Fibroblast of peridontal ligament (primary cell): ENCODE measurements around the gene DNAI4.
"Not testable (repeated sequence)": the region's sequence is repeated elsewhere in the genome, so short reads cannot be mapped to it uniquely, and the experiment has no call there.

Source experiments
- DNase-seq: peaks from one replicate; pipeline ENCODE4 v3.0.0-alpha.2; 2010; ENCODE audit errors: extremely low read depth

DNAI4 gene

GRCh38 chr1:66924756-66925557 is at the start of gene DNAI4, which contains the start of gene MIER1:
TSS of gene DNAI4 (minus strand) at chr1:66924856. CDS start at chr1:66924831, 25 bp downstream.
TSS of gene MIER1 (plus strand) at chr1:66924990. CDS start at chr1:66925029, 39 bp downstream.
- DNase-seq: peak; percentile 97

GRCh38 chr1:66968574-66968973 is 43.9 kb upstream of the DNAI4 start:
- DNase-seq: peak; percentile 22

GRCh38 chr1:66966188-66966873 is 41.7 kb upstream of the DNAI4 start:
- DNase-seq: not testable (repeated sequence)

GRCh38 chr1:66957938-66958337 is 33.3 kb upstream of the DNAI4 start:
- no peak for DNase-seq

GRCh38 chr1:66954208-66954607 is 29.6 kb upstream of the DNAI4 start:
- DNase-seq: no peak

GRCh38 chr1:66951513-66951912 is 26.9 kb upstream of the DNAI4 start:
- DNase-seq: peak; percentile 42

GRCh38 chr1:66947267-66947666 is 22.6 kb upstream of the DNAI4 start:
- peak; percentile 45 for DNase-seq

GRCh38 chr1:66945316-66945715 is 20.7 kb upstream of the DNAI4 start:
- DNase-seq: no peak

GRCh38 chr1:66944330-66945274 is 19.9 kb upstream of the DNAI4 start:
- DNase-seq: peak; percentile 74

- peak; percentile 28 for DNase-seq
Observed at GRCh38 chr1:66943361-66943969, 18.8 kb upstream of the DNAI4 start.

GRCh38 chr1:66940981-66941380 is 16.3 kb upstream of the DNAI4 start:
- DNase-seq: peak; percentile 58

- peak; percentile 54 for DNase-seq
Observed at GRCh38 chr1:66938613-66939012, 14.0 kb upstream of the DNAI4 start.

GRCh38 chr1:66937529-66938234 is 13.0 kb upstream of the DNAI4 start:
- DNase-seq: no peak

GRCh38 chr1:66933887-66934700 is 9.4 kb upstream of the DNAI4 start:
- DNase-seq: peak; percentile 60

GRCh38 chr1:66932291-66932690 is 7.6 kb upstream of the DNAI4 start:
- DNase-seq: peak; percentile 19

GRCh38 chr1:66931590-66931989 is 6.9 kb upstream of the DNAI4 start:
- DNase-seq: peak; percentile 34

- DNase-seq: no peak
Observed at GRCh38 chr1:66930823-66931174, 6.1 kb upstream of the DNAI4 start.

- DNase-seq: peak; percentile 85
Observed at GRCh38 chr1:66929999-66930822, 5.6 kb upstream of the DNAI4 start.

GRCh38 chr1:66929691-66929998 is 5.0 kb upstream of the DNAI4 start:
- no peak for DNase-seq
